ENCODE data around the gene CXCL11.

CXCL11 gene

GRCh38 chr4:75997946-75998345, 37.9 kb downstream of the CXCL11 start:
- Mint-ChIP-seq H3K36me3 (no peaks in the 10 kb centered on the region), H3K27me3 (no peaks in the 10 kb centered on the region), H3K4me1 (no peaks in the 10 kb centered on the region), H3K4me3 (no peak overlapping the region), H3K27ac (no peak overlapping the region), H3K9me3 (no peaks in the 10 kb centered on the region)
- ATAC-seq: no peak

GRCh38 chr4:75997081-75997480, 38.8 kb downstream of the CXCL11 start:
- Mint-ChIP-seq H3K36me3 (no peaks in the 10 kb centered on the region), H3K4me3 (no peak overlapping the region), H3K27ac (no peak overlapping the region), H3K27me3 (no peaks in the 10 kb centered on the region), H3K9me3 (no peaks in the 10 kb centered on the region), H3K4me1 (no peaks in the 10 kb centered on the region)
- no peak for ATAC-seq

- no peaks in the 10 kb centered on the region for H3K9me3 Mint-ChIP-seq
- H3K4me3 Mint-ChIP-seq: no peak overlapping the region
- no peaks in the 10 kb centered on the region for H3K27me3 Mint-ChIP-seq
- no peak overlapping the region for H3K27ac Mint-ChIP-seq
- peaks cover 4% of the 10 kb centered on the region for H3K4me1 Mint-ChIP-seq
- no peaks in the 10 kb centered on the region for H3K36me3 Mint-ChIP-seq
- ATAC-seq: no peak
These were observed 40.1 kb downstream of the CXCL11 start for GRCh38 chr4:75995727-75996126.

GRCh38 chr4:75992462-75992861, 43.4 kb downstream of the CXCL11 start:
- no peak overlapping the region for H3K27ac Mint-ChIP-seq
- peaks cover 12% of the 10 kb centered on the region for H3K36me3 Mint-ChIP-seq
- peaks cover 27% of the 10 kb centered on the region for H3K4me1 Mint-ChIP-seq
- H3K4me3 Mint-ChIP-seq: no peak overlapping the region
- no peak for ATAC-seq
- no peaks in the 10 kb centered on the region for H3K9me3 Mint-ChIP-seq
- H3K27me3 Mint-ChIP-seq: no peaks in the 10 kb centered on the region

GRCh38 chr4:75989846-75990528, 45.9 kb downstream of the CXCL11 start:
- no peak for ATAC-seq
- Mint-ChIP-seq H3K4me1 (peaks cover 33% of the 10 kb centered on the region), H3K36me3 (peaks cover 12% of the 10 kb centered on the region)

GRCh38 chr4:75985116-75985515, 50.8 kb downstream of the CXCL11 start:
- H3K27ac Mint-ChIP-seq: no peak overlapping the region
- H3K36me3 Mint-ChIP-seq: peaks cover 21% of the 10 kb centered on the region
- ATAC-seq: no peak
- H3K4me3 Mint-ChIP-seq: no peak overlapping the region
- no peaks in the 10 kb centered on the region for H3K9me3 Mint-ChIP-seq
- H3K4me1 Mint-ChIP-seq: peaks cover 29% of the 10 kb centered on the region
- no peaks in the 10 kb centered on the region for H3K27me3 Mint-ChIP-seq

More at GRCh38 chr4:75989846-75990528, 45.9 kb downstream of the CXCL11 start:
- H3K27me3 Mint-ChIP-seq: no peaks in the 10 kb centered on the region
- H3K4me3 Mint-ChIP-seq: peak overlapping the region; percentile 92
- peak overlapping the region; percentile 85 for H3K27ac Mint-ChIP-seq
- H3K9me3 Mint-ChIP-seq: no peaks in the 10 kb centered on the region

All from stimulated activated memory B cell treated with anti-CD40 and anti-IgM and Interleukin-4, amounts not matched to agents 10 μg/mL and 1 μg/mL and 100 μg/mL, for 72 hours (primary cell).